ENCODE measurements around the gene NHSL1.

Gene NHSL1

GRCh38 chr6:138378463-138378862 is 120.8 kb downstream of the NHSL1 start:
- TF ChIP-seq CTCF (IDR thresholded peaks at IDR 0.05; ENCODE audit: extremely low read depth, insufficient read depth, missing control alignments) = no peak
- in situ Hi-C loops (cut with MboI; ENCODE audit: low pct_unique_long_range_greater_than_20kb, low sequenced_read_pairs, unreplicated experiment) = no loop called here
- no peak for DNase-seq (ENCODE audit: low spot score)

- in situ Hi-C loops (cut with MboI; ENCODE audit: low pct_unique_long_range_greater_than_20kb, low sequenced_read_pairs, unreplicated experiment) = no loop called here
- DNase-seq (ENCODE audit: low spot score) = no peak
- no peak for TF ChIP-seq CTCF (IDR thresholded peaks at IDR 0.05; ENCODE audit: extremely low read depth, insufficient read depth, missing control alignments)
Observed at GRCh38 chr6:138377844-138378243, 121.5 kb downstream of the NHSL1 start, which contains the start of gene SMIM28. SMIM28 (plus strand) TSS chr6:138377905; CDS start chr6:138378073, 168 bp downstream.

GRCh38 chr6:138377042-138377441 is 122.3 kb downstream of the NHSL1 start:
- in situ Hi-C loops (cut with MboI; ENCODE audit: low pct_unique_long_range_greater_than_20kb, low sequenced_read_pairs, unreplicated experiment) = no loop called here
- DNase-seq (ENCODE audit: low spot score) = no peak

GRCh38 chr6:138374815-138375214 is 124.5 kb downstream of the NHSL1 start:
- DNase-seq (ENCODE audit: low spot score) = no peak
- no peak for TF ChIP-seq CTCF (IDR thresholded peaks at IDR 0.05; ENCODE audit: extremely low read depth, insufficient read depth, missing control alignments)
- in situ Hi-C loops (cut with MboI; ENCODE audit: low pct_unique_long_range_greater_than_20kb, low sequenced_read_pairs, unreplicated experiment) = no loop called here

More at GRCh38 chr6:138377042-138377441, 122.3 kb downstream of the NHSL1 start:
- no peak for TF ChIP-seq CTCF (IDR thresholded peaks at IDR 0.05; ENCODE audit: extremely low read depth, insufficient read depth, missing control alignments)

GRCh38 chr6:138374230-138374629 is 125.1 kb downstream of the NHSL1 start:
- in situ Hi-C loops (cut with MboI; ENCODE audit: low pct_unique_long_range_greater_than_20kb, low sequenced_read_pairs, unreplicated experiment) = no loop called here

GRCh38 chr6:138372711-138373463 is 126.4 kb downstream of the NHSL1 start:
- DNase-seq (ENCODE audit: low spot score) = no peak
- TF ChIP-seq CTCF (IDR thresholded peaks at IDR 0.05; ENCODE audit: extremely low read depth, insufficient read depth, missing control alignments) = no peak

More at GRCh38 chr6:138374230-138374629, 125.1 kb downstream of the NHSL1 start:
- no peak for DNase-seq (ENCODE audit: low spot score)
- no peak for TF ChIP-seq CTCF (IDR thresholded peaks at IDR 0.05; ENCODE audit: extremely low read depth, insufficient read depth, missing control alignments)

More at GRCh38 chr6:138372711-138373463, 126.4 kb downstream of the NHSL1 start:
- in situ Hi-C loops (cut with MboI; ENCODE audit: low pct_unique_long_range_greater_than_20kb, low sequenced_read_pairs, unreplicated experiment) = no loop called here

Measured in GM13977 (cell line).